Epithelial cell of proximal tubule (primary cell): ENCODE data around the gene CDK6. TPM values are rescaled to one million over a fixed set of nuclear protein-coding genes. Genes with fewer than 3 reads are reported as not detected.
"Not testable (repeated sequence)": the region's sequence is repeated elsewhere in the genome, so short reads cannot be mapped to it uniquely, and the experiment has no call there.

Experiments
- DNase-seq: peaks from one replicate; pipeline ENCODE4 v3.0.0-alpha.2; 2011; ENCODE audit warnings: low read depth
- H3K4me3 ChIP-seq: 2 replicates; pipeline ENCODE4 v1.5.1; 2011; ENCODE audit warnings: low read depth, mild to moderate bottlenecking, low read length
- total RNA-seq: library from RNA; depleted of rRNA; stranded (reverse); fragments of >200 nt; gene quantifications from 2 replicates; pipeline ENCODE4 v1.2.3, GENCODE V29; 2015
- TF ChIP-seq, protein P1 (sequence below): conservative IDR thresholded peaks from 2 replicates; pipeline ENCODE4 v1.5.1; 2012; ENCODE audit warnings: low read depth, mild to moderate bottlenecking, low read length

Gene CDK6
- total RNA-seq, 1 donor from 2014 or later: 99.4 TPM

GRCh38 chr7:92608380-92609322, 227.7 kb downstream of the CDK6 start:
- peak overlapping the region; percentile 41 for H3K4me3 ChIP-seq

DNA sequence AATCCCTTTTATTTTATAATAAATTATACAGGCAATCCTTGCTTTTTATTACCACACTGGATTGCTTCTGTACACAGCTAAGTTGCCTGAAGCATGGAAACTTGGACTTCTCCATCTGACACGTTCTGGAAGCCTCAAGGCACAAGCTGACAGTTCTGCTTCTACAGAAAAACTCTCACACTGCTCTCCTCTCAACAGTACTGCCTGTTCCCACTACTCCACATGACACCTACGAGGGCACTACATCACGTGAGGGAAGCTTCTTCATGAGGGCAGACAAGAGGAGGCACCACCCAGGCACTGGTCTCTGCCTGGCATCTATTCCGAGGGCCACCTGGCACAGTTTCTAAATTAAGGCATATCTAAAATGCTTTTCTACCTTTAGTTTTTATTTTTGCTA, 229.4 kb downstream of the CDK6 start:
- TF ChIP-seq, protein P1, sequence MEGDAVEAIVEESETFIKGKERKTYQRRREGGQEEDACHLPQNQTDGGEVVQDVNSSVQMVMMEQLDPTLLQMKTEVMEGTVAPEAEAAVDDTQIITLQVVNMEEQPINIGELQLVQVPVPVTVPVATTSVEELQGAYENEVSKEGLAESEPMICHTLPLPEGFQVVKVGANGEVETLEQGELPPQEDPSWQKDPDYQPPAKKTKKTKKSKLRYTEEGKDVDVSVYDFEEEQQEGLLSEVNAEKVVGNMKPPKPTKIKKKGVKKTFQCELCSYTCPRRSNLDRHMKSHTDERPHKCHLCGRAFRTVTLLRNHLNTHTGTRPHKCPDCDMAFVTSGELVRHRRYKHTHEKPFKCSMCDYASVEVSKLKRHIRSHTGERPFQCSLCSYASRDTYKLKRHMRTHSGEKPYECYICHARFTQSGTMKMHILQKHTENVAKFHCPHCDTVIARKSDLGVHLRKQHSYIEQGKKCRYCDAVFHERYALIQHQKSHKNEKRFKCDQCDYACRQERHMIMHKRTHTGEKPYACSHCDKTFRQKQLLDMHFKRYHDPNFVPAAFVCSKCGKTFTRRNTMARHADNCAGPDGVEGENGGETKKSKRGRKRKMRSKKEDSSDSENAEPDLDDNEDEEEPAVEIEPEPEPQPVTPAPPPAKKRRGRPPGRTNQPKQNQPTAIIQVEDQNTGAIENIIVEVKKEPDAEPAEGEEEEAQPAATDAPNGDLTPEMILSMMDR: no peak
- H3K4me3 ChIP-seq: no peak overlapping the region
- no peak for DNase-seq

More at GRCh38 chr7:92608380-92609322, 227.7 kb downstream of the CDK6 start:
- no peak for DNase-seq
- TF ChIP-seq, protein P1: no peak

- not testable (repeated sequence) for H3K4me3 ChIP-seq, DNase-seq
Measured at GRCh38 chr7:92604517-92604916, 231.9 kb downstream of the CDK6 start.

- TF ChIP-seq, protein P1: no peak
- no peak for DNase-seq
- H3K4me3 ChIP-seq: no peak overlapping the region
Measured at GRCh38 chr7:92603089-92603445, 233.3 kb downstream of the CDK6 start.

DNA sequence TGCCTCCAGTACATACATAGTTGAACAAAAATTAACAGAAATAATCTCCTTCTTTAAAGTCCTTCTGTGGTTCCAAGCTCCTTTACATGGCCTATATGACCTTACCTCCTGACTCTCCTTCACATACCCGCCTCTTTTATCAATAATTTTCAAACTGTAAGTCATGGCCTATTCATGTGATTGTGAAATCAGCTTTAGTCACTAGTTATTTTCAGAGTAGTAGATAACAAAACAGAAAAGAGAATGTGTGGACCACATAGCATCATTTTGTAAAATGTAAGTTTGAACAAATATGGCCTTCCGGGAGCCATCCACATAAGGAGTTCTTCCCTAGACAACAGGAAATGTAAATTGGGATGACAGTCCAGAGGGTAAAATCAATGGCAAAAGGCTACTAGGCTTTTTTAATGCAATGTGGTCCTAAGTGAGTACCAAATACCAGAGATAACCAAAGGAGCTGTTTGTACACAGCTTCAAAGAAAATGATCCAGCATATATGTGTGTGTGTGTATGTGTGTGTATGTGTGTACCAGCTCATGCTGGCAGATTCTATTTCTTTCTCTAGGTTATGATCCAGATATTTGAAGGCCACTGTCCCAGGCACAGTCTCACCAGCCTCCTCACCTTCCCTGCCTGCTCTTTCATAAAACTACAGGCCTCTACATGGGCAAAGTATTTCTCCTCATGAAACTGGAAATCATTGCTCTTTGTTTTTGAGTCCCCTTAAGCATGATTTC, 233.9 kb downstream of the CDK6 start:
- no peak for DNase-seq
- TF ChIP-seq, protein P1: no peak

GRCh38 chr7:92598310-92598981, 237.9 kb downstream of the CDK6 start:
- no peak overlapping the region for H3K4me3 ChIP-seq
- TF ChIP-seq, protein P1: no peak
- DNase-seq: no peak

More for the DNA sequence above, 233.9 kb downstream of the CDK6 start:
- no peak overlapping the region for H3K4me3 ChIP-seq

- TF ChIP-seq, protein P1: no peak
- peak; percentile 25 for DNase-seq
- no peak overlapping the region for H3K4me3 ChIP-seq
Measured at GRCh38 chr7:92595281-92595680, 241.1 kb downstream of the CDK6 start.
